CD8-positive, alpha-beta memory T cell (primary cell): ENCODE results near the gene TGFB2. TPM values are rescaled to one million over a fixed set of nuclear protein-coding genes. Genes with fewer than 3 reads are reported as not detected.

Source experiments
- CTCF ChIA-PET: fragments of 350-600 bp; sonication (Branson Sonifier 250); formaldehyde crosslinking; loops from one replicate; lab custom pipeline; 2021; ENCODE audit warnings: antibody characterized with exemption; lab: Charles Lee
- POLR2A ChIA-PET: fragments of 350-600 bp; sonication (Branson Sonifier 250); formaldehyde crosslinking; loops from one replicate; lab custom pipeline; 2021; ENCODE audit warnings: antibody characterized with exemption; lab: Charles Lee
- DNase-seq, 5 donors: peaks; one replicate each; pipeline versions ENCODE4 v3.0.0 to v3.0.0-alpha.2; 2020 to 2022; ENCODE audit warnings: mixed read lengths in 1 of 5
- H3K27ac ChIP-seq: one replicate; pipeline ENCODE4 v1.7.0; 2013; ENCODE audit warnings: low read depth, mild to moderate bottlenecking, low read length, moderate library complexity
- H3K27me3 ChIP-seq: 2 replicates; pipeline ENCODE4 v1.7.0; 2013; ENCODE audit warnings: low read length, mild to moderate bottlenecking; ENCODE audit not compliant: insufficient read depth, poor library complexity, severe bottlenecking
- H3K36me3 ChIP-seq: 2 replicates; pipeline ENCODE4 v1.7.0; 2013; ENCODE audit warnings: mild to moderate bottlenecking, low read length, moderate library complexity; ENCODE audit not compliant: insufficient read depth
- H3K4me1 ChIP-seq: 2 replicates; pipeline ENCODE4 v1.7.0; 2013; ENCODE audit warnings: mild to moderate bottlenecking, low read length, moderate library complexity; ENCODE audit not compliant: insufficient read depth
- H3K4me3 ChIP-seq: 2 replicates; pipeline ENCODE4 v1.7.0; 2013; ENCODE audit warnings: mild to moderate bottlenecking, low read length
- H3K9me3 ChIP-seq: 2 replicates; pipeline ENCODE4 v1.7.0; 2013; ENCODE audit warnings: mild to moderate bottlenecking, low read length
- H3K27ac Mint-ChIP-seq, 8 donors: one replicate each; pipeline ENCODE4 v1.8.0; 2020 to 2021; ENCODE audit warnings: mixed read lengths in 8 of 8, mild to moderate bottlenecking in 6 of 8, inconsistent platforms in 3 of 8, moderate library complexity in 3 of 8
- H3K27me3 Mint-ChIP-seq, 2 donors: one replicate each; pipeline ENCODE4 v1.8.0; 2020 to 2021; ENCODE audit warnings: mixed read lengths in 2 of 2, mild to moderate bottlenecking in 1 of 2, moderate library complexity in 1 of 2
- H3K36me3 Mint-ChIP-seq, 3 donors: one replicate each; pipeline ENCODE4 v1.8.0; 2020 to 2021; ENCODE audit warnings: mixed read lengths in 3 of 3, inconsistent platforms in 1 of 3, mild to moderate bottlenecking in 1 of 3
- H3K4me1 Mint-ChIP-seq, 3 donors: one replicate each; pipeline ENCODE4 v1.8.0; 2020 to 2021; ENCODE audit warnings: mixed read lengths in 3 of 3, inconsistent platforms in 1 of 3, mild to moderate bottlenecking in 1 of 3
- H3K4me3 Mint-ChIP-seq, 7 donors: one replicate each; pipeline ENCODE4 v1.8.0; 2020 to 2021; ENCODE audit warnings: mixed read lengths in 7 of 7, mild to moderate bottlenecking in 6 of 7, moderate library complexity in 4 of 7, inconsistent platforms in 2 of 7
- H3K9me3 Mint-ChIP-seq, 5 donors: one replicate each; pipeline ENCODE4 v1.8.0; 2020 to 2022; ENCODE audit warnings: mixed read lengths in 5 of 5, mild to moderate bottlenecking in 3 of 5, moderate library complexity in 2 of 5, inconsistent platforms in 1 of 5
- polyA plus RNA-seq: library from polyadenylated mRNA; unstranded; fragments of 300-500 nt; fragmentation: Illumina TruSeq; gene quantifications from one replicate; pipeline ENCODE4 v1.2.3, GENCODE V29; 2021
- total RNA-seq, 2 experiments: library from RNA; stranded (reverse); gene quantifications; one replicate each; pipeline ENCODE4 v1.2.3, GENCODE V29; 2021

The TGFB2 gene
- total and polyA plus RNA-seq, 3 experiments from 2014 or later = not detected

GRCh38 chr1:218430346-218430745, 85.2 kb downstream of the TGFB2 start:
- Histone ChIP-seq H3K4me1 (no peaks in the 10 kb centered on the region), H3K27me3 (no peaks in the 10 kb centered on the region), H3K27ac (no peak overlapping the region), H3K4me3 (no peak overlapping the region), H3K36me3 (no peaks in the 10 kb centered on the region), H3K9me3 (no peaks in the 10 kb centered on the region)
- no peak for DNase-seq
- no peak overlapping the region for H3K4me3 Mint-ChIP-seq
- no peak overlapping the region for H3K27ac Mint-ChIP-seq
- ChIA-PET CTCF (no interaction called here), POLR2A (no interaction called here)
- H3K9me3 Mint-ChIP-seq = peaks cover 0 to 3% (median 0%) of the 10 kb centered on the region in 5 donors
- H3K36me3 Mint-ChIP-seq = no peaks in the 10 kb centered on the region
- no peaks in the 10 kb centered on the region for H3K4me1 Mint-ChIP-seq
- peaks cover 0 to 10% of the 10 kb centered on the region in 2 donors for H3K27me3 Mint-ChIP-seq

DNA sequence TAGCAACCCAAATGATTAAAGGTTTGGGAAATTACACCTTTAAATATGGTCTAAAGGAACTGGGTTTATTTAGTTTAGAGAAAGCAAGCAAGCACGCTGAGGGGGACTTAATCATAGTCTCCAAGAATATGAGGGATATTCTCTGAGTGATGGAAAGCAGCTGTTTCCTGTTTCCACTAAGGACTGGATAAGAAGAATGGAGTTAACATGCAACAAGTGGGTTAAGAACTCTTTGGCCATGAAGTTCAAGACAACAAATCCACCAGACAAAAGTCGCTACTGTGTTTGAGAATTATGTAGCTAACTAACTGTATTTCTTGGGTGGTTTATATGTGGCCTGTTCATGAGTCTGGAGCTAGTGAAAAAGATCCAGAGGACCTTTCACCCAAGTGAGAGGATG, 85.7 kb downstream of the TGFB2 start:
- no peaks in the 10 kb centered on the region for H3K4me1 ChIP-seq
- POLR2A ChIA-PET = no interaction called here
- H3K4me1 Mint-ChIP-seq = no peaks in the 10 kb centered on the region

GRCh38 chr1:218431476-218431875, 86.3 kb downstream of the TGFB2 start:
- DNase-seq = no peak
- no peak overlapping the region for H3K27ac Mint-ChIP-seq
- POLR2A ChIA-PET = no interaction called here
- Histone ChIP-seq H3K9me3 (no peaks in the 10 kb centered on the region), H3K27ac (no peak overlapping the region), H3K4me3 (no peak overlapping the region), H3K4me1 (no peaks in the 10 kb centered on the region), H3K36me3 (no peaks in the 10 kb centered on the region), H3K27me3 (no peaks in the 10 kb centered on the region)
- H3K36me3 Mint-ChIP-seq = no peaks in the 10 kb centered on the region
- peaks cover 0 to 10% of the 10 kb centered on the region in 2 donors for H3K27me3 Mint-ChIP-seq
- no peak overlapping the region for H3K4me3 Mint-ChIP-seq
- H3K9me3 Mint-ChIP-seq = peaks cover 0 to 3% (median 0%) of the 10 kb centered on the region in 5 donors
- CTCF ChIA-PET = no interaction called here
- H3K4me1 Mint-ChIP-seq = no peaks in the 10 kb centered on the region

More for the DNA sequence above, 85.7 kb downstream of the TGFB2 start:
- H3K27me3 ChIP-seq = no peaks in the 10 kb centered on the region
- DNase-seq = no peak
- CTCF ChIA-PET = no interaction called here
- Mint-ChIP-seq H3K27ac (no peak overlapping the region), H3K4me3 (no peak overlapping the region), H3K9me3 (peaks cover 0 to 3% (median 0%) of the 10 kb centered on the region in 5 donors), H3K36me3 (no peaks in the 10 kb centered on the region), H3K27me3 (peaks cover 0 to 10% of the 10 kb centered on the region in 2 donors)
- H3K4me3 ChIP-seq = no peak overlapping the region
- H3K9me3 ChIP-seq = no peaks in the 10 kb centered on the region
- no peaks in the 10 kb centered on the region for H3K36me3 ChIP-seq
- H3K27ac ChIP-seq = no peak overlapping the region

GRCh38 chr1:218433744-218434143, 88.6 kb downstream of the TGFB2 start:
- ChIA-PET CTCF (no interaction called here), POLR2A (no interaction called here)
- Histone ChIP-seq H3K4me3 (no peak overlapping the region), H3K9me3 (no peaks in the 10 kb centered on the region), H3K36me3 (no peaks in the 10 kb centered on the region), H3K4me1 (no peaks in the 10 kb centered on the region), H3K27me3 (no peaks in the 10 kb centered on the region), H3K27ac (no peak overlapping the region)
- Mint-ChIP-seq H3K36me3 (no peaks in the 10 kb centered on the region), H3K4me1 (no peaks in the 10 kb centered on the region), H3K4me3 (no peak overlapping the region), H3K9me3 (peaks cover 0 to 3% (median 0%) of the 10 kb centered on the region in 5 donors), H3K27me3 (peaks cover 1 to 13% of the 10 kb centered on the region in 2 donors), H3K27ac (no peak overlapping the region)
- no peak for DNase-seq

DNA sequence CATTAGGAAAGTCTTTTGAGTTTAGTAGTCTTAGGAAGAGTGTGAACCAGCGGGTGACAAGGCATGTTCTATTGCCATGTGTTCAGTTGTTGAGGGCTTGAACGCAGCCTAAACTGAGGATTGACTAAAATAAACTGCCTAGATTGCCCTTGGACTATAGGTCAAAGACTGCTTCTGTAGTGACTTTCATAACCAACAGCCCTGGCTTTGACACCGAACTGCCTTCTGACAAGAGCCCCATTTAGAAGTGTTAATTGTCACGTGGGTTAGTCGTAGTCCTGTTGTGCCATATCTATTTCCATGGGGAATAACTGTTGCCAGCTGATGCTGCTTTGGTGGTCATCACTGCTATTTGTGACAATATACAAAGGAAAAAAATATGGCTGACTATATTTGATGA, 90.4 kb downstream of the TGFB2 start:
- POLR2A ChIA-PET = no interaction called here
- Mint-ChIP-seq H3K9me3 (no peaks in the 10 kb centered on the region), H3K27ac (no peak overlapping the region), H3K4me3 (no peak overlapping the region), H3K4me1 (no peaks in the 10 kb centered on the region), H3K27me3 (peaks cover 1 to 16% of the 10 kb centered on the region in 2 donors), H3K36me3 (no peaks in the 10 kb centered on the region)
- CTCF ChIA-PET = no interaction called here
- Histone ChIP-seq H3K36me3 (no peaks in the 10 kb centered on the region), H3K4me3 (no peak overlapping the region), H3K9me3 (no peaks in the 10 kb centered on the region), H3K27ac (no peak overlapping the region), H3K4me1 (no peaks in the 10 kb centered on the region), H3K27me3 (no peaks in the 10 kb centered on the region)
- DNase-seq = no peak

- no peaks in the 10 kb centered on the region for H3K9me3 ChIP-seq
- ChIA-PET CTCF (no interaction called here), POLR2A (no interaction called here)
- no peaks in the 10 kb centered on the region for H3K36me3 ChIP-seq
- DNase-seq = no peak
- no peaks in the 10 kb centered on the region for H3K4me1 ChIP-seq
- Mint-ChIP-seq H3K9me3 (no peaks in the 10 kb centered on the region), H3K36me3 (no peaks in the 10 kb centered on the region), H3K4me3 (no peak overlapping the region), H3K27ac (no peak overlapping the region), H3K27me3 (peaks cover 1 to 16% of the 10 kb centered on the region in 2 donors), H3K4me1 (no peaks in the 10 kb centered on the region)
- no peak overlapping the region for H3K27ac ChIP-seq
- H3K27me3 ChIP-seq = no peaks in the 10 kb centered on the region
- H3K4me3 ChIP-seq = no peak overlapping the region
Measured at GRCh38 chr1:218436346-218436745, 91.2 kb downstream of the TGFB2 start.

- Histone ChIP-seq H3K36me3 (no peaks in the 10 kb centered on the region), H3K27me3 (no peaks in the 10 kb centered on the region), H3K4me3 (no peak overlapping the region), H3K27ac (no peak overlapping the region), H3K9me3 (no peaks in the 10 kb centered on the region), H3K4me1 (no peaks in the 10 kb centered on the region)
- no peak for DNase-seq
- ChIA-PET POLR2A (no interaction called here), CTCF (no interaction called here)
- H3K4me3 Mint-ChIP-seq = no peak overlapping the region
- no peaks in the 10 kb centered on the region for H3K36me3 Mint-ChIP-seq
- no peaks in the 10 kb centered on the region for H3K4me1 Mint-ChIP-seq
- H3K27me3 Mint-ChIP-seq = peaks cover 1 to 16% of the 10 kb centered on the region in 2 donors
- no peaks in the 10 kb centered on the region for H3K9me3 Mint-ChIP-seq
- H3K27ac Mint-ChIP-seq = no peak overlapping the region
Measured at GRCh38 chr1:218436997-218437396, 91.9 kb downstream of the TGFB2 start.

GRCh38 chr1:218439541-218440295, 94.6 kb downstream of the TGFB2 start:
- Histone ChIP-seq H3K36me3 (no peaks in the 10 kb centered on the region), H3K9me3 (no peaks in the 10 kb centered on the region), H3K4me1 (no peaks in the 10 kb centered on the region), H3K27me3 (no peaks in the 10 kb centered on the region), H3K27ac (no peak overlapping the region), H3K4me3 (no peak overlapping the region)
- DNase-seq = no peak
- H3K4me1 Mint-ChIP-seq = no peaks in the 10 kb centered on the region
- H3K27ac Mint-ChIP-seq = no peak overlapping the region
- H3K4me3 Mint-ChIP-seq = no peak overlapping the region
- ChIA-PET POLR2A (no interaction called here), CTCF (no interaction called here)
- H3K27me3 Mint-ChIP-seq = peaks cover 3 to 6% of the 10 kb centered on the region in 2 donors
- H3K36me3 Mint-ChIP-seq = no peaks in the 10 kb centered on the region
- no peaks in the 10 kb centered on the region for H3K9me3 Mint-ChIP-seq
